HEK293T (cell line): Measurements from ENCODE around the gene ENTREP1.

Experiments used
- BHLHE40 ChIP-seq: fragments of 450-650 bp; IDR thresholded peaks from 2 replicates; pipeline ENCODE4 v1.6.1; 2016; ENCODE audit warnings: mild to moderate bottlenecking, moderate library complexity, borderline replicate concordance
- ELF4 ChIP-seq: fragments of 450-650 bp; IDR thresholded peaks from 2 replicates; pipeline ENCODE4 v1.6.1; 2017; ENCODE audit warnings: antibody characterized with exemption
- FOXM1 ChIP-seq: fragments of 450-650 bp; IDR thresholded peaks from 2 replicates; pipeline ENCODE4 v1.6.1; 2017; ENCODE audit warnings: mild to moderate bottlenecking, borderline replicate concordance
- HDGF ChIP-seq: fragments of 450-650 bp; IDR thresholded peaks from 2 replicates; pipeline ENCODE4 v1.6.1; 2017; ENCODE audit warnings: antibody characterized with exemption, borderline replicate concordance
- LEF1 ChIP-seq: fragments of 450-650 bp; IDR thresholded peaks from 2 replicates; pipeline ENCODE4 v1.6.1; 2017; ENCODE audit warnings: mild to moderate bottlenecking, borderline replicate concordance
- SP1 ChIP-seq: fragments of 450-650 bp; IDR thresholded peaks from 2 replicates; pipeline ENCODE4 v1.6.1; 2017
- SUZ12 ChIP-seq: fragments of 450-650 bp; IDR thresholded peaks from 2 replicates; pipeline ENCODE4 v1.6.1; 2016; ENCODE audit warnings: mild to moderate bottlenecking
- TARDBP ChIP-seq: fragments of 450-650 bp; IDR thresholded peaks from 2 replicates; pipeline ENCODE4 v1.6.1; 2016
- ZNF384 ChIP-seq: fragments of 450-650 bp; IDR thresholded peaks from 2 replicates; pipeline ENCODE4 v1.6.1; 2016

GRCh38 chr9:69317894-69318293 lies 7.1 kb upstream of the ENTREP1 start:
- TF ChIP-seq ELF4 (no peak), LEF1 (no peak), HDGF (no peak), ZNF384 (no peak), FOXM1 (no peak), SP1 (no peak), SUZ12 (no peak), TARDBP (no peak), BHLHE40 (no peak)
